Bronchial epithelial cell (primary cell): ENCODE results near the gene NSMCE3. TPM values are rescaled to one million over a fixed set of nuclear protein-coding genes. Genes with fewer than 3 reads are reported as not detected.
"Not testable (repeated sequence)": the region's sequence is repeated elsewhere in the genome, so short reads cannot be mapped to it uniquely, and the experiment has no call there.

Experiments used
- DNase-seq: peaks from one replicate; pipeline ENCODE4 v3.0.0-alpha.2; 2010; ENCODE audit warnings: low read depth
- FAIRE-seq: peaks from 2 replicates; lab custom pipeline; 2011; peaks lifted over from hg19 to GRCh38; lab: Jason Lieb, UNC
- H3K27me3 ChIP-seq: 2 replicates; pipeline ENCODE4 v1.5.1; 2011; ENCODE audit warnings: low read length; ENCODE audit not compliant: control insufficient read depth, insufficient read depth
- H3K36me3 ChIP-seq: 2 replicates; pipeline ENCODE4 v1.5.1; 2011; ENCODE audit warnings: low read length; ENCODE audit not compliant: control insufficient read depth, insufficient read depth
- H3K4me3 ChIP-seq: 2 replicates; pipeline ENCODE4 v1.5.1; 2011; ENCODE audit warnings: mild to moderate bottlenecking, low read depth, low read length, control low read depth
- total RNA-seq: library from RNA; depleted of rRNA; stranded (reverse); fragments of >200 nt; gene quantifications from 2 replicates; pipeline ENCODE4 v1.2.1, GENCODE V29; 2014
- TF ChIP-seq, protein P1 (sequence below): IDR thresholded peaks from 2 replicates; pipeline ENCODE4 v1.5.1; 2011; ENCODE audit warnings: mild to moderate bottlenecking, moderate library complexity, low read length, control low read depth, inconsistent platforms; ENCODE audit not compliant: insufficient read depth, severe bottlenecking

NSMCE3 gene
- total RNA-seq, 1 donor from 2014 or later, result 4.7 TPM

GRCh38 chr15:29241207-29241606 is 28.4 kb downstream of the NSMCE3 start:
- TF ChIP-seq, protein P1, sequence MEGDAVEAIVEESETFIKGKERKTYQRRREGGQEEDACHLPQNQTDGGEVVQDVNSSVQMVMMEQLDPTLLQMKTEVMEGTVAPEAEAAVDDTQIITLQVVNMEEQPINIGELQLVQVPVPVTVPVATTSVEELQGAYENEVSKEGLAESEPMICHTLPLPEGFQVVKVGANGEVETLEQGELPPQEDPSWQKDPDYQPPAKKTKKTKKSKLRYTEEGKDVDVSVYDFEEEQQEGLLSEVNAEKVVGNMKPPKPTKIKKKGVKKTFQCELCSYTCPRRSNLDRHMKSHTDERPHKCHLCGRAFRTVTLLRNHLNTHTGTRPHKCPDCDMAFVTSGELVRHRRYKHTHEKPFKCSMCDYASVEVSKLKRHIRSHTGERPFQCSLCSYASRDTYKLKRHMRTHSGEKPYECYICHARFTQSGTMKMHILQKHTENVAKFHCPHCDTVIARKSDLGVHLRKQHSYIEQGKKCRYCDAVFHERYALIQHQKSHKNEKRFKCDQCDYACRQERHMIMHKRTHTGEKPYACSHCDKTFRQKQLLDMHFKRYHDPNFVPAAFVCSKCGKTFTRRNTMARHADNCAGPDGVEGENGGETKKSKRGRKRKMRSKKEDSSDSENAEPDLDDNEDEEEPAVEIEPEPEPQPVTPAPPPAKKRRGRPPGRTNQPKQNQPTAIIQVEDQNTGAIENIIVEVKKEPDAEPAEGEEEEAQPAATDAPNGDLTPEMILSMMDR, result no peak
- Histone ChIP-seq H3K27me3 (no peaks in the 10 kb centered on the region), H3K4me3 (no peak overlapping the region), H3K36me3 (no peaks in the 10 kb centered on the region)
- FAIRE-seq, result no peak
- DNase-seq, result no peak

- FAIRE-seq, result no peak
- Histone ChIP-seq H3K27me3 (no peaks in the 10 kb centered on the region), H3K4me3 (no peak overlapping the region), H3K36me3 (no peaks in the 10 kb centered on the region)
- TF ChIP-seq, protein P1, result no peak
- DNase-seq, result no peak
These were observed 30.2 kb downstream of the NSMCE3 start for GRCh38 chr15:29239395-29239794.

DNA sequence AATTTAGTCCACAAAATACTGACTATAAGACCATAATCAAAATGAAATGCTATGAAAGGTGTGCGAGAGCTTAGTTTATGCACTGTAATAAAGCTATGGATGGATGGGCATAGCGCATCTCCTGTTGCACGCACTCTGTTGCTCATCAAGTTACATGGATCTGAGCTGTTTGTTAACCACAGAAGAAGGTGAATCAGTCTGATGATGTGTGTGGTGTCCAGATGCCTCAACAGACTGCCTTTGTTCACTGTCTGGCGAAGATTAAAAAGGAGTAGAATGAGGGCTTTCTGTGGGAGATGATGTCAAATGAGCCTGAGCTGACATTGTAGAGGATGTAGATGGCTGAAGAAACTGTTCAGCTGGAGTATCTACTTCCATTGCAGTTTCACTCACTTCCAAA is 36.1 kb downstream of the NSMCE3 start:
- TF ChIP-seq, protein P1, result no peak
- no peaks in the 10 kb centered on the region for H3K27me3 ChIP-seq
- DNase-seq (no peak), FAIRE-seq (no peak)
- H3K4me3 ChIP-seq, result no peak overlapping the region
- H3K36me3 ChIP-seq, result no peaks in the 10 kb centered on the region

DNA sequence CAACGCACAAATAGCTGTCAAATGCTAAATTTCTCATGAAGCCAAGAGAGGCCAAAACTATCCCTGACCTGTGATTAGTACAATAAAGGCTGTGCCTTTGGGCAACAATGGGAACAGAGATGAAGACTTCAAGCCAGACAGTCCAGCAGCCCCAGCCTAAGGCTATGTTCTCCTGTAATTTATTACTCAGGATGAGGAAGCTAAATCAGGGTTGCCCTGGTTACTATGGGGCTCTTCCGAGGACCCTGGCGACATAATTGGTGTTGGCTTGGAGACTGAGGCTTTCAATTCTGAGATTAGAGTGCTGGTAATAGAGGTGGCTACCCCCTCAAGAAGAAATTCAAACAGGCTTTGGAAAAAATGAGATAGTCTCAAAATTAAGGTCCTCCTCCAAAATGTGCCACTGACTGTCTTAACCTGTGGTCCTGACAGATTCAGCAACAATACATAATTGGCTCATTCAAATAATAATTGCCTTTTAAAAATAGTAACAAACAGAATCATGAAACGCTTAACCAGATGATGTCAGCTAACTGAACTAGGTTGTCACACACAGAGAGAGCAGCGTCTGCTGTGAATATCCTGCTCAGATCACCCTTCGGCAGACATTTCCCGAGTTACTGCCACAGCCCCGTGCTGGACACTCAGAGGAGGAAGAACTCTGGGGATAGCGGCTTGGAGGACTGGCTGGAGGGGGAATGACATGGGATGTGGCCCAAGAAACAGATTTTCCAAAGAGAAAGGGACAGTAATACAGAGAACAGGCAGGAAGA is 43.0 kb downstream of the NSMCE3 start:
- TF ChIP-seq, protein P1, result no peak
- Histone ChIP-seq H3K27me3 (no peaks in the 10 kb centered on the region), H3K4me3 (no peak overlapping the region), H3K36me3 (no peaks in the 10 kb centered on the region)
- FAIRE-seq (no peak), DNase-seq (no peak)

DNA sequence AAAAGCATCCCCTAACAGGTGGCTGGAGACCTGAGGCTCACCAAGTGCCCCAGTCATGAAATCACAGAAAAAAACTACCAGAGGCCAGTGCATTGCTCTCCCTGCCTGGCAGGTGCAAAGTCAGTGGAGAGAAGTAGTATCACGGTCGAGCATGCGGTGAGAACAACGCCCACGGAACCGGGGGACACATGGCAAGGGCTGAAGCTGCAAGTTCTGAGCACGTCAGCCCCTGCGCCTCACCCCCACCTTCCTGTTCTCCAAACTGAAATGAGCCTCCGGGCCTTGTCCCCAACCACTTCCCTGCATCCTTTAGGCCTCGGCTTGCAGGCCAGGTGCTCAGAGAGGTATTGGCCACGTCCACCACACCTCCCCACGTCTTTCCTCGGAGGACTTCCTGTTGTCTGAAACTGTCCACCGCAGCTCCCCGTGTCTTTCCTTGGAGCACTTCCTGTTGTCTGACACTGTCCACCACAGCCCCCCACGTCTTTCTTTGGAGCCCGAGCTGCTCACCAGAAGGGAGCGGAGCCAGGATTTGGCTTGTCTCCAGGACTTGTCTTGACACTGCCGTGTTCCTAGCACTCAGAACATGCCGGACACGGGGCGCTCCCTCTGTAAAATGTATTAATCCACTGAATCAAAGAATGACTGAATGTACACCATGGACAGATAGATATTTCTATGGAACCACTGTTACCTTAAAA is 43.9 kb downstream of the NSMCE3 start:
- no peak for FAIRE-seq

GRCh38 chr15:29224987-29225363 is 44.6 kb downstream of the NSMCE3 start:
- H3K36me3 ChIP-seq, H3K4me3 ChIP-seq, FAIRE-seq, H3K27me3 ChIP-seq, DNase-seq: not testable (repeated sequence)

More for the DNA sequence above, 43.9 kb downstream of the NSMCE3 start:
- DNase-seq, result no peak
- Histone ChIP-seq H3K27me3 (no peaks in the 10 kb centered on the region), H3K36me3 (no peaks in the 10 kb centered on the region), H3K4me3 (no peak overlapping the region)
- TF ChIP-seq, protein P1, result no peak

GRCh38 chr15:29224235-29224986 is 45.2 kb downstream of the NSMCE3 start:
- DNase-seq, H3K27me3 ChIP-seq, FAIRE-seq, H3K4me3 ChIP-seq, H3K36me3 ChIP-seq: not testable (repeated sequence)
